WTC11 (cell line): ENCODE data around the gene SYNDIG1.

Experiments used
- CTCF ChIP-seq: fragments of 200-600 bp; IDR thresholded peaks from 2 replicates; pipeline ENCODE4 v1.8.0; 2022; ENCODE audit warnings: antibody characterized with exemption
- ETV6 ChIP-seq: sonication (generic); formaldehyde crosslinking; IDR thresholded peaks from 2 replicates; pipeline ENCODE4 v1.8.1; 2022; ENCODE audit warnings: mild to moderate bottlenecking, missing genetic modification reagents

- TF ChIP-seq ETV6 (CRISPR knock-in tag) (no peak), CTCF (no peak)
These were observed 45.8 kb upstream of the SYNDIG1 start for GRCh38 chr20:24423390-24424313.
